ENCODE measurements around the gene ECEL1.

DNA sequence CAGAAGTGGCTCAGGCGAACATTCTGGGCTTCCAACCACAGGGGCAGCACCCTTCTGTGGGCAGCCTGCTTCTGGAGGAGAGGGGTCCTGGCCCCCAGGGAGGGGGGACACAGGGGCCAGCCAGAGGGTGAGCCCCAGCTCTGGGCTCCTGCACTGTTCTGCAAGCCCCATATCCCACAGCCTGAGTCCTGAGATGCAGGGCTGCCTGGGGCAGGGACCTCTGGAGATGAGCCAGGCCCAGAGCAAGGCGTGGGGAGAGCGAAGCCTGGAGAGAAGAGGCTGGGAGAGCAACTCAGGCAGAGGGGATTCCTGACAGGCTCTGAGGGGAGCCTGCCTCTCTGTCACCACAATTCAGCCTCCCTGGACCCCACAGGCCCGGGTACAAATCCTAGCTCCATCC is 19.1 kb upstream of the ECEL1 start:
- TF ChIP-seq ZNF274 (IDR thresholded peaks at IDR 0.05; ENCODE audit: low read depth, low read length): no peak
- no peak for TF ChIP-seq YY1 (IDR thresholded peaks at IDR 0.05; ENCODE audit: insufficient read depth, insufficient read length)
- TF ChIP-seq SUZ12 (IDR thresholded peaks at IDR 0.05; ENCODE audit: extremely low read depth, insufficient read depth, insufficient read length): no peak

All from NT2/D1 (cell line).